Omental fat pad (tissue), 4 donors: ENCODE results near the gene ANKRD44. TPM values are rescaled to one million over a fixed set of nuclear protein-coding genes. Genes with fewer than 3 reads are reported as not detected.

Experiments used
- ATAC-seq: fragments of 150-250 bp; one replicate; pipeline ENCODE4 v1.9.1; 2016; ENCODE audit warnings: mild to moderate bottlenecking, moderate library complexity; ENCODE audit not compliant: low FRiP score
- DNase-seq: peaks from one replicate; pipeline ENCODE4 v3.0.0-alpha.2; 2019; ENCODE audit warnings: low spot score
- total RNA-seq, 4 donors: library from RNA; depleted of rRNA; stranded (reverse); fragments of >200 nt; gene quantifications; one replicate each; pipeline ENCODE4 v1.1.0, GENCODE V29; 2016
- TF ChIP-seq, protein P1 (sequence below), 3 donors: fragments of 450-650 bp; IDR thresholded peaks; one replicate each; pipeline ENCODE4 v1.5.1; 2016 to 2017; ENCODE audit warnings: antibody characterized with exemption in 3 of 3, mild to moderate bottlenecking in 3 of 3, moderate library complexity in 2 of 3

The ANKRD44 gene
- total RNA-seq, 4 donors from 2014 or later, result 18.4 to 56.3 (median 30.1) TPM

DNA sequence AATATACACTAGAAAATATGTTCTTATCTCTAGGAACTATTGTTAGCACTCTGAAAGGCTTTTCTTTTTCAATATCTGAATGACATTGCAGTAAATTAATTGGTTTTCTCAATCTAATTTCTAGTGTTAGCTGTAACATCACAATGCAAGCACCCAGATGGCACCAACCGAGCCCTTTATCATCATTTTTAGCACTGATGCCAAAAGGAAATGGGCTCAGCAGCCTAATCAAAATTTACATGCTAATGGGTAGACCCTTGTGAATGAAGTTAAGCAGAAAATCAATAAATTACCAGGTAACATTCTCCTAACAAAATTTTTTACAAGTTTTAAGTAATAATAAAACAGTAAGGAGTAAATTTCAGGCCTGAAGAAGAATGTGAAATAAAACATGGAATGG, 330.6 kb downstream of the ANKRD44 start:
- ATAC-seq (no peak), DNase-seq (no peak)
- TF ChIP-seq, protein P1, sequence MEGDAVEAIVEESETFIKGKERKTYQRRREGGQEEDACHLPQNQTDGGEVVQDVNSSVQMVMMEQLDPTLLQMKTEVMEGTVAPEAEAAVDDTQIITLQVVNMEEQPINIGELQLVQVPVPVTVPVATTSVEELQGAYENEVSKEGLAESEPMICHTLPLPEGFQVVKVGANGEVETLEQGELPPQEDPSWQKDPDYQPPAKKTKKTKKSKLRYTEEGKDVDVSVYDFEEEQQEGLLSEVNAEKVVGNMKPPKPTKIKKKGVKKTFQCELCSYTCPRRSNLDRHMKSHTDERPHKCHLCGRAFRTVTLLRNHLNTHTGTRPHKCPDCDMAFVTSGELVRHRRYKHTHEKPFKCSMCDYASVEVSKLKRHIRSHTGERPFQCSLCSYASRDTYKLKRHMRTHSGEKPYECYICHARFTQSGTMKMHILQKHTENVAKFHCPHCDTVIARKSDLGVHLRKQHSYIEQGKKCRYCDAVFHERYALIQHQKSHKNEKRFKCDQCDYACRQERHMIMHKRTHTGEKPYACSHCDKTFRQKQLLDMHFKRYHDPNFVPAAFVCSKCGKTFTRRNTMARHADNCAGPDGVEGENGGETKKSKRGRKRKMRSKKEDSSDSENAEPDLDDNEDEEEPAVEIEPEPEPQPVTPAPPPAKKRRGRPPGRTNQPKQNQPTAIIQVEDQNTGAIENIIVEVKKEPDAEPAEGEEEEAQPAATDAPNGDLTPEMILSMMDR (IDR thresholded peaks at IDR 0.05), result no peak

DNA sequence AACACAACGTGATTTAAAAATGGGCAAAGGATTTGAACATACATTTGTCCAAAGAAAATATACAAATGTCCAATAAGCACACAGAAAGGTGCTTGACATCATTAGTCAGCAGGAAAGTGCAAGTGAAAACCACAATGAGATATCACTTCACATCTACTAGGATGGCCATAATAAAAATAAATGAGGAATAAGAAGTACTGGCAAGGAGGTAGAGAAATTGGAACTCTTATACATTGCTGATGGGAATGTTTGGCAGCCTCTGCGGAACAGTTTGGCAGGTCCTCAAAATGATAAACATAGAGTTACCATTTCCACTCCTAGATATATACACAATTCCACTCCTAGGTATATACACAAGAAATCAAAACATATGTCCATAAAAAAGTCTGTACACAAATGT, 333.1 kb downstream of the ANKRD44 start:
- ATAC-seq, result no peak
- TF ChIP-seq, protein P1 (IDR thresholded peaks at IDR 0.05), result no peak
- no peak for DNase-seq

DNA sequence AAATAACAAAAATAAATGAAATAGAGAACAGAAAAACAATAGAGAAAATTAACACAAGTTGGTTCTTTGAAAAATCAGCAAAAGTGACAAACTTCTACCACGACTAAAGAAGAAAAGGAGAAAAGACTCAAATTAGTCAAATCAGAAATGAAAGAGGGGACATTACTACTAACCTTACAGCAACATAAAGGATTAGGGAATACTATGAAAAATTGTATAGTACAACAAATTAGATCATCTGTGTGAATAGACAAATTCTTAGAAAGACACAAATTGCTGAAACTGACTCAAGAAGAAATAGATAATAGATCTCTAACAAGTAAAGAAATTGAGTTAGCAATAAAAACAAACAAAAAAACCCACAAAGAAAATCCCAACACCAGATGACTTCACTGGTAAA, 335.6 kb downstream of the ANKRD44 start:
- TF ChIP-seq, protein P1 (IDR thresholded peaks at IDR 0.05), result no peak
- DNase-seq, result no peak
- no peak for ATAC-seq

DNA sequence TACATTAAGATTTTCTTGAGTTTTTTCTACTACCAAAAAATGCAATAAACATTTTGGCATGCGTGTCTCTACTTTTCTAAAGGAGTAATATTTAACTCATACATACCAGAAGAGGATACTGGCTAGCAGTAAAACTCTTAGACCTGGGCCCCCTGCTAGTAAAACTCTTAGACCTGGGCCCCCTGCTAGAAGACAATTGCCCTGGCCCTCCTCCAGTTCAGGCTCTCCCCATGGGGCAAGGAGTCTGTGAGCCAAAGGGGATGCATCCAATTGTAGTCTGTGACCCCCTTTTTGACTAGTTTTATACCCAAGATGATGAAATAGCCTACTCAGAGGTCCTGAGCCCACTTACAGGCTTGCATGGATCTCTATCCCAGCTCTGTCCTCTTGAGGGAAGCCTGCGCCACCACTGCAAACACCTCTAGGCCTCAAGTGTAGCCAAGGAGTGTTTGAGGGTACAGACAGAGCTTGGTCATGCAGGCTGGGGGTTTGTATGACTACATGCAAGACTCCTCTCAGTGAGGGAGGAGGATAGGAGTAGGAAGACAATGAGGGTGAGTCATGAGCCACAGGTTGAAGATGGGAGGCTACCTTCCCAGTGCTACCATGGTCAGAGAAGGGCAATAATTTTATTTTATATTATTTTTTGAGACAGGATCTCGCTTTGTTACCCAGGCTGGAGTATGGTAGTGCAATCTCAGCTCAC, 338.9 kb downstream of the ANKRD44 start:
- TF ChIP-seq, protein P1 (IDR thresholded peaks at IDR 0.05), result no peak
- ATAC-seq, result no peak
- no peak for DNase-seq

DNA sequence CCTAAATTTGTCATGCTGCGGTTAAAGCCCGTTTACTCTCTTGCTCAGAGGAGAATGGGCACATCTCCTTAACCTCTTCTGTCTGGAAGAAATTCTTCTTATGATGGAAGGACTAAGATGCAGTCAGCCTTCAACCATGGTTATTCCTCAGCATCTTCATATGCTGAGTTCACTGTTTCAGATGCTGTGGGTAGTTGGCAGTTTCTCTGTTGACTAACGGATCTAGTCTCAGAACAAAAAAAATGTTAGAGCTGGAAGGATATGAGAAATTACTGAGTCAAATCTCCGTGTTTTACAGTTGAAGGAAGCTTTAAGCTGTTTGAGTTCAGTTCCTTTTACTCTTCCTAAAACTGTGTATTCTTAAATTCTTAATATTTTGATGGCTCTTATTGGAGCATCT, 340.5 kb downstream of the ANKRD44 start:
- DNase-seq (no peak), ATAC-seq (no peak)
- TF ChIP-seq, protein P1 (IDR thresholded peaks at IDR 0.05), result no peak

DNA sequence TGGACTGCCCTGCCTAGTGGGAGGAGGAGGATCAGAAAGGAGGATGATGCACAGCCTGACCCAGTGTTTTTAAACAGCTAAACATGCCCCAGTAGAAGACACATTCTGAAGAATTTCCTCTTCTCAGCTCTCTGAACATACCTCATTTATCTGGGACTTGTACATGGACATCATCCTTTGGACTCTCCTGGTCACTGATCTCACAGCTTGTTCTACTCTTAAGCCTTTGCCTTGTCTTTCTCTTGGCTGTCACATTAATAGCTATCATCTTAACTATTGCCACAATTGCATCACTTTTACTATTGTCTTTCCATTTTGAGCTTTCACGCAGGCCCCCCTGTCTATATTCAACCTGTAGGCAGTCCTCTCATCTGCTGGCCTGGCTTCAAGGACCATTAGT, 342.1 kb downstream of the ANKRD44 start:
- ATAC-seq (no peak), DNase-seq (no peak)
- TF ChIP-seq, protein P1 (IDR thresholded peaks at IDR 0.05), result no peak

DNA sequence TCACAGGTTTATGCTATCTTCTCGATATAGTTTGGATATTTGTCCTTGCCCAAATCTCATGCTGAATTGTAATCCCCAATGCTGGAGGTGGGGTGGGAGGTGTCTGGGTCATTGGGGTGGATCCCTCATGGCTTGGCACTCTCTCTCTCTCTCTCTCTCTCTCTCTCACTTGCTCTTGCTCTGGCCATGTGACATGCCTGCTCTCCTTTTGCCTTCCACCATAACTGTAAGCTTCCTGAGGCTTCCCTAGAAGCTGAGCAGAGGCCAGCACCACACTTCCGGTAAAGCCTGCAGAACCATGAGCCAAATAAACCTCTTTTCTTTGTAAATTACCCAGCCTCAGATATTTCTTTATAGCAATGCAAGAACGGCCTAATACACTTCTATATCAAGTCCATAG, 342.8 kb downstream of the ANKRD44 start:
- TF ChIP-seq, protein P1 (IDR thresholded peaks at IDR 0.05), result no peak

More for the DNA sequence above, 342.8 kb downstream of the ANKRD44 start:
- ATAC-seq (no peak), DNase-seq (no peak)
